Lower lobe of right lung (tissue), 2 donors: Measurements from ENCODE around the gene IP6K3. TPM values are rescaled to one million over a fixed set of nuclear protein-coding genes. Genes with fewer than 3 reads are reported as not detected.

Experiments
- ATAC-seq, 2 donors: fragments of 200-7000 bp; cut with Tn5 transposase; one replicate each; pipeline ENCODE4 v1.9.1; 2020 to 2022; ENCODE audit warnings: mild to moderate bottlenecking in 2 of 2, moderate library complexity in 2 of 2
- DNase-seq: peaks from one replicate; pipeline ENCODE4 v3.0.0-alpha.2; 2020
- H3K27ac ChIP-seq: fragments of 200-600 bp; one replicate; pipeline ENCODE4 v1.8.0; 2022
- H3K27me3 ChIP-seq: fragments of 200-600 bp; one replicate; pipeline ENCODE4 v1.8.0; 2022; ENCODE audit warnings: low read depth
- H3K36me3 ChIP-seq: fragments of 200-600 bp; one replicate; pipeline ENCODE4 v1.8.0; 2022; ENCODE audit warnings: mild to moderate bottlenecking
- H3K4me1 ChIP-seq: fragments of 200-600 bp; one replicate; pipeline ENCODE4 v1.8.0; 2022
- H3K4me3 ChIP-seq: fragments of 200-600 bp; one replicate; pipeline ENCODE4 v1.8.0; 2022; ENCODE audit warnings: mild to moderate bottlenecking
- H3K9me3 ChIP-seq: fragments of 200-600 bp; one replicate; pipeline ENCODE4 v1.8.0; 2022
- intact Hi-C: fragments of 100-400 bp; cut with DNase I; formaldehyde crosslinking; loops from one replicate; pipeline ENCODE4 v1.11.0; 2022
- total RNA-seq: library from RNA; stranded (reverse); fragmentation: NEBNext Ultra II Directional; extraction: Animal tissue kit (Norgen Biotek cat#: 25700); gene quantifications from one replicate; pipeline ENCODE4 v1.2.1, GENCODE V29; 2021
- TF ChIP-seq, protein P1 (sequence below): fragments of 200-600 bp; IDR thresholded peaks from one replicate; pipeline ENCODE4 v1.8.0; 2022; ENCODE audit warnings: antibody characterized with exemption, mild to moderate bottlenecking
- donor health status: DM: no; HTN: yes; CAD: no; lungs with severe emphysema.

The IP6K3 gene
- total RNA-seq, 1 donor from 2014 or later, result 3.5 TPM

DNA sequence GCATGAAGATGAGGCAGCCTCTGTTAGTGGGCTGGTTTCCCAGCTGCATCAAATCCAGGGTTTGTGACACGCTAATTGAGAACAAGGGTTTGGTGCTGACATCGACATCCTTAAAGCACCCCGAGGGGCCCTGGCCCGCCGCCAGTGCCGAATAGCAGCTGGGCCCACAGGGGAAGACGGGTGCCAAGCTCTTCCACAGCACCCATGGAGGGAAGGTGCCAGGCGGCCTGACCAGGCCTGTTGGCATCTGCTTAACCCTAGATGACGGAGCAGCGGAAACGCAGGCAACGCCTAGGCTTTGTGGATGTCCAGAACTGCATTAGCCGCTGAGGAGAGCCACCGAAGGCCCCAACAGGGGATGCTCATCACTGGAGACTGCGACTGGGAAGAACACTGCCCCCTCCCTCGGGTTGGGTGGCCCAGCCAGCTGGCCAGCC is 51.2 kb downstream of the IP6K3 start:
- H3K4me1 ChIP-seq, result peaks cover 67% of the 10 kb centered on the region
- no peak for ATAC-seq
- no peak for DNase-seq
- H3K27ac ChIP-seq, result peak overlapping the region; percentile 57
- intact Hi-C loops, result loop anchor here (10.0 kb wide), 1 partner anchor 111 kb away; the partner anchor contains the start of gene BAK1
- H3K9me3 ChIP-seq, result no peaks in the 10 kb centered on the region
- H3K27me3 ChIP-seq, result no peaks in the 10 kb centered on the region
- TF ChIP-seq, protein P1, sequence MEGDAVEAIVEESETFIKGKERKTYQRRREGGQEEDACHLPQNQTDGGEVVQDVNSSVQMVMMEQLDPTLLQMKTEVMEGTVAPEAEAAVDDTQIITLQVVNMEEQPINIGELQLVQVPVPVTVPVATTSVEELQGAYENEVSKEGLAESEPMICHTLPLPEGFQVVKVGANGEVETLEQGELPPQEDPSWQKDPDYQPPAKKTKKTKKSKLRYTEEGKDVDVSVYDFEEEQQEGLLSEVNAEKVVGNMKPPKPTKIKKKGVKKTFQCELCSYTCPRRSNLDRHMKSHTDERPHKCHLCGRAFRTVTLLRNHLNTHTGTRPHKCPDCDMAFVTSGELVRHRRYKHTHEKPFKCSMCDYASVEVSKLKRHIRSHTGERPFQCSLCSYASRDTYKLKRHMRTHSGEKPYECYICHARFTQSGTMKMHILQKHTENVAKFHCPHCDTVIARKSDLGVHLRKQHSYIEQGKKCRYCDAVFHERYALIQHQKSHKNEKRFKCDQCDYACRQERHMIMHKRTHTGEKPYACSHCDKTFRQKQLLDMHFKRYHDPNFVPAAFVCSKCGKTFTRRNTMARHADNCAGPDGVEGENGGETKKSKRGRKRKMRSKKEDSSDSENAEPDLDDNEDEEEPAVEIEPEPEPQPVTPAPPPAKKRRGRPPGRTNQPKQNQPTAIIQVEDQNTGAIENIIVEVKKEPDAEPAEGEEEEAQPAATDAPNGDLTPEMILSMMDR, result no peak
- H3K4me3 ChIP-seq, result no peak overlapping the region
- H3K36me3 ChIP-seq, result peaks cover 85% of the 10 kb centered on the region

DNA sequence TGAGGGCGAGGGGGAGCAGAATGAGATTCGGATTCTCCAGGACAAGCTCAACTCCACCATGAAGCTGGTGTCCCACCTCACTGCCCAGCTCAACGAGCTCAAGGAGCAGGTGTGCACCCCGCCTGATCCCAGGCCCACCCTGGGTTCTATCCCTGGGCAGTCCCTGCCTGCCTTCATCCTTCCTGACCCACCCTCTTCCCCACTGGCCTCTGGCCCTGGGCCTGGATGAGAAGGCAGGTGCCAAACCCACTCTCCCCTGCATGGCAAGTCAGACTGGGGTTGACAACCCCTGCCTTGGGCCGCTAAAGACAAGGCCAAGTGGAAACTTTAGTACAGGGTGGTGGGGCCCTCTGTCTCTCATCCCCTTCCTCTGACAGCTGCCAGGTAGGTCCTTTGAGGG is 51.7 kb downstream of the IP6K3 start:
- H3K4me3 ChIP-seq, result no peak overlapping the region
- TF ChIP-seq, protein P1, result no peak

DNA sequence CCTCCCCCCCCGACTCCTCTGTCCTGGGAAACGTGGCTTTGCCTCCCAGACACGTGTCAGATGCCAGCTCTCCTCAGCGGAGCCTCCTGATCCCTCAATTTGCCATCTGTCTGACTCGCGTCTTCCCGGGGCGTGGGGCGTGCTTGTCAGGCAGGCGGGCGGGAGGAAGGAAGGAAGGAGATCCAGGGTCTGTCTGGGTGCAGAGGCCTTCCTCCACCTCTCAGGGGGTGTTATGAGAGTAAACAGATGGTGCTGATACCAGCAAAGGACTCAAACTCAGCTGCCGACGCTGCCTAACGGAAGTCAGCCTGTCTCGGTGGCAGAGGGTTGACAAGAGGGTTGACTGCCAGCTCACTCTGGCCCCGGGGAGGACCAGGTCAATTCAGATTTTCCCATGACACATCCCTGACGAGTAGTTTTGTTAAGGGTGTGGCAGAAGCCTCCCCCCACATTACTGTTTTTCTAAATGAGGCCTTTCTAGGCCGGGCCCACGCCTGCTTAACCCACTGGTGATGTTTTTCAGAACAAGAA is 52.2 kb downstream of the IP6K3 start:
- H3K27ac ChIP-seq, result peak overlapping the region; percentile 57
- DNase-seq (peak; percentile 47), ATAC-seq (peak in 1 of 2 donors; percentile 4)
- H3K9me3 ChIP-seq, result no peaks in the 10 kb centered on the region
- intact Hi-C loops, result loop anchor here (10.0 kb wide), 1 partner anchor 110 kb away; the partner anchor contains the start of gene BAK1
- H3K27me3 ChIP-seq, result no peaks in the 10 kb centered on the region
- peaks cover 95% of the 10 kb centered on the region for H3K36me3 ChIP-seq
- peaks cover 61% of the 10 kb centered on the region for H3K4me1 ChIP-seq
- TF ChIP-seq, protein P1, result no peak
- no peak overlapping the region for H3K4me3 ChIP-seq

More for the DNA sequence above, 51.7 kb downstream of the IP6K3 start:
- Histone ChIP-seq H3K4me1 (peaks cover 62% of the 10 kb centered on the region), H3K36me3 (peaks cover 90% of the 10 kb centered on the region), H3K27me3 (no peaks in the 10 kb centered on the region), H3K9me3 (no peaks in the 10 kb centered on the region), H3K27ac (peak overlapping the region; percentile 57)
- ATAC-seq (no peak), DNase-seq (no peak)
- intact Hi-C loops, result loop anchor here (10.0 kb wide), 1 partner anchor 110 kb away; the partner anchor contains the start of gene BAK1

DNA sequence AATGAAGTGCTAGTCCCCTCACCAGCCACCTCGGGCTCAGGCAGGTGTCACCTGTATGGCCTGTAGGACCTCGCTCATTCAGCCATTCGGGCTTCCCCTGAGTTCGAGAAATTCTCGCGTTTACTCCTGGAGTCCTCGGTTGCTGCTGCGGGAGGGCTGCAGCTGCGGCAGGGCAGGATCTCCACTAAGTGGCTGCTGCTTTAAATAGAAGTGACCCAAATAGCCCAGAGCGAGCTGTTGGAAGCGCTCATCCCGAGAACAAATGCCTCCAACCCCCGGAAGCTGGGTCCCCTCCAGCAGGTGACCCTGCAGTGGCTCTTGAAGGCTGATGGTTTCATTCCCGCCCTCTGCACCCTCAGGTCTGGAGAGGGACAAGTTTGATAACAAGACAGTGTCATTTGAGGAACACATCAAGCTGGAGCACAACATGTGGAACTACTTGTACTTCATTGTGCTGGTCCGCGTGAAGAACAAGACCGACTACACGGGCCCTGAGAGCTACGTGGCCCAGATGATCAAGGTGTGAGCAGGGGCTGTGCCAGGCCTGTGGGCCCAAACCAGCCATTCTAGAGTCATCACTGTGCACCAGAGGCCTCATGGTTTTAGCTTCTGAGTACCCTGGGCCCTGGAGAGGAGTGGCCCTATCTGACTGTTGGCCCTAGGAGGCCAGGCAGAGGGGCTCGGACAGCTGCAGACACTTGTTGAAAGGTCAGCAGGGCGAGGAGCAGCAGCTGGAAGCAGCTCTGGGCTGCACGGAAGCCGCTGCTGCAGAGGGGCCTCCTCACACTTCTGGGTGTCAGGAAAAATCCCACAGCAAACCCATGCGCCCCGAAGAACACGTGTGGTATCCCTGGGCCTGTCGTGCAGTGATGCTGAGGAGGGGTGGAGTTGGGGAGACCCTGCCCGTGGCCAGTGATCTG is 53.3 kb downstream of the IP6K3 start:
- Histone ChIP-seq H3K36me3 (peaks cover 97% of the 10 kb centered on the region), H3K9me3 (no peaks in the 10 kb centered on the region), H3K4me3 (no peak overlapping the region), H3K27ac (peak overlapping the region; percentile 57), H3K27me3 (no peaks in the 10 kb centered on the region), H3K4me1 (peaks cover 61% of the 10 kb centered on the region)
- ATAC-seq, result no peak
- intact Hi-C loops, result loop anchor here (10.0 kb wide), 1 partner anchor 109 kb away; the partner anchor contains the start of gene BAK1
- TF ChIP-seq, protein P1, result no peak
- DNase-seq, result no peak

DNA sequence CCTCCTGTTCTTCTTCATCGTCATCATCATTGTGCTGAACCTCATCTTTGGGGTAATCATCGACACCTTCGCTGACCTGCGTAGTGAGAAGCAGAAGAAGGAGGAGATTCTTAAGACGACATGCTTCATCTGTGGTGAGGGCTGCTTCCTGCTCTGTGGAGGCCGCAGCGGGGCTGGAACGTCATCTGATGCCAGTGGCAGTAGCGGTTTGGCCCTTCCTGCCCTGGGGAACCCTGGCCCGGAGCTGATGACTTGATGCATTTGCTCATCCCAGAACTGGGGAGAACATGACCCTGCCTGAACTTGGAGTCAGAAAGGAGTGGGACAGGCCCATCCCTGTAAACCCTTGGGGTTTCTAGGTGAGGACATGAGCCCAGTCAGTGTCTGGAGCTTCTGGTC is 53.9 kb downstream of the IP6K3 start:
- Histone ChIP-seq H3K27me3 (no peaks in the 10 kb centered on the region), H3K9me3 (no peaks in the 10 kb centered on the region), H3K36me3 (peaks cover 98% of the 10 kb centered on the region), H3K27ac (peak overlapping the region; percentile 53), H3K4me1 (peaks cover 61% of the 10 kb centered on the region), H3K4me3 (no peak overlapping the region)
- intact Hi-C loops, result loop anchor here (10.0 kb wide), 1 partner anchor 108 kb away; the partner anchor contains the start of gene BAK1
- TF ChIP-seq, protein P1, result no peak
- ATAC-seq (peak; percentile 12 to 34), DNase-seq (peak; percentile 64)
